ENCODE measurements around the gene TAF9. TPM values are rescaled to one million over a fixed set of nuclear protein-coding genes. Genes with fewer than 3 reads are reported as not detected.

Gene TAF9
- total and polyA plus RNA-seq, 2 of the 13 experiments (the other 11 are each of a cell fraction or from before 2014, with no cell fraction given): 113 to 218 TPM

DNA sequence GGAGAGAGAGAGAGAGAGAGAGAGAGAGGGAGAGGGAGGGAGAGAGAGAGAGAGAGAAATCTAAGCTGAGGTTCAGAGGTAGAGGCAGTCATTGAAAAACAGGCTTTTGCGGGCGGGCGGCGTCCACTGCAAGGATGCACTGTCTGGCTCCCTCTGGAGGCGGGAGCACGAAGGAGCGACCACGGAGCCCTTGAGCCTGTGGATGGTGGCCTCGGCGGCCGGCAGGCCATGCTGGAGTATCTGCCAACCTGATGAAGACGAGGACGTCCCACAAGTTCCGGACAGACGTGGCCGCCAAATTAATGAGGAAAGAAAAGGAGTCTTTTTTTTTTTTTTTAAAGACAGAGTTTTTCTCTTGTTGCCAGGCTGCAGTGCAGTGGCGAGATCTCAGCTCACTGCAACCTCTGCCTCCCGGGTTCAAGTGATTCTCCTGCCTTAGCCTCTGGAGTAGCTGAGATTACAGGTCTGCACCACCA is 34.5 kb downstream of the TAF9 start (continued):
- TF ChIP-seq KDM5B (CRISPR knock-in tag; IDR thresholded peaks at IDR 0.05; ENCODE audit: borderline replicate concordance) (peak; percentile 47; the same call in 1 of the 2 replicates), RAD51 (IDR thresholded peaks at IDR 0.05; ENCODE audit: borderline replicate concordance) (no peak), ZNF768 (CRISPR knock-in tag; IDR thresholded peaks at IDR 0.05) (peak; percentile 47; the same call in 1 of the 2 replicates), ZNF367 (CRISPR knock-in tag; IDR thresholded peaks at IDR 0.05; ENCODE audit: borderline replicate concordance) (no peak), ZMAT3 (CRISPR knock-in tag; conservative IDR thresholded peaks at IDR 0.05) (no peak), RBM39 (IDR thresholded peaks at IDR 0.05; ENCODE audit: low read depth, low read length, poor library complexity, severe bottlenecking) (peak; percentile 82), XRCC5 (optimal IDR thresholded peaks at IDR 0.05; ENCODE audit: low read length) (peak; percentile 75), ZKSCAN5 (CRISPR knock-in tag; IDR thresholded peaks at IDR 0.05) (no peak), CC2D1A (CRISPR knock-in tag; IDR thresholded peaks at IDR 0.05) (no peak), SETDB1 (CRISPR knock-in tag; IDR thresholded peaks at IDR 0.05; ENCODE audit: borderline replicate concordance) (no peak), TMF1 (CRISPR knock-in tag; IDR thresholded peaks at IDR 0.05; ENCODE audit: low read depth) (no peak), SCMH1 (CRISPR knock-in tag; IDR thresholded peaks at IDR 0.05; ENCODE audit: borderline replicate concordance) (no peak), ZNF10 (CRISPR knock-in tag; IDR thresholded peaks at IDR 0.05; ENCODE audit: borderline replicate concordance, low read depth) (no peak), YY1 (IDR thresholded peaks at IDR 0.05; ENCODE audit: insufficient read depth, insufficient replicate concordance, low read depth, low read length) (peak; percentile 65), IRF2 (CRISPR knock-in tag; IDR thresholded peaks at IDR 0.05) (peak; percentile 59; the same call in 1 of the 2 replicates), FLYWCH1 (CRISPR knock-in tag; IDR thresholded peaks at IDR 0.05) (no peak), FOXK1 (CRISPR knock-in tag; IDR thresholded peaks at IDR 0.05; ENCODE audit: borderline replicate concordance, low read depth) (no peak), SMARCE1 (IDR thresholded peaks at IDR 0.05; ENCODE audit: borderline replicate concordance) (no peak), CEBPG (CRISPR knock-in tag; IDR thresholded peaks at IDR 0.05) (no peak), AHR (CRISPR knock-in tag; IDR thresholded peaks at IDR 0.05) (no peak), ZNF670 (CRISPR knock-in tag; IDR thresholded peaks at IDR 0.05; ENCODE audit: borderline replicate concordance) (no peak), KMT2A (CRISPR knock-in tag; IDR thresholded peaks at IDR 0.05) (0 out of 2 replicates have a peak, but pooled peaks have one; percentile 45), SOX6 (IDR thresholded peaks at IDR 0.05) (no peak), SOX6 (CRISPR knock-in tag; IDR thresholded peaks at IDR 0.05) (peak; percentile 47; the same call in 1 of the 2 replicates), GATAD2A (CRISPR knock-in tag; IDR thresholded peaks at IDR 0.05) (peak; percentile 33; the same call in 1 of the 2 replicates), KAT8 (CRISPR knock-in tag; IDR thresholded peaks at IDR 0.05) (peak; percentile 41; the same call in 1 of the 2 replicates), PAF1 (CRISPR knock-in tag; IDR thresholded peaks at IDR 0.05) (no peak), PCBP1 (IDR thresholded peaks at IDR 0.05; ENCODE audit: borderline replicate concordance, low read depth, low read length) (0 out of 2 replicates have a peak, but pooled peaks have one; percentile 61)
- TF ChIP-seq, protein P1, sequence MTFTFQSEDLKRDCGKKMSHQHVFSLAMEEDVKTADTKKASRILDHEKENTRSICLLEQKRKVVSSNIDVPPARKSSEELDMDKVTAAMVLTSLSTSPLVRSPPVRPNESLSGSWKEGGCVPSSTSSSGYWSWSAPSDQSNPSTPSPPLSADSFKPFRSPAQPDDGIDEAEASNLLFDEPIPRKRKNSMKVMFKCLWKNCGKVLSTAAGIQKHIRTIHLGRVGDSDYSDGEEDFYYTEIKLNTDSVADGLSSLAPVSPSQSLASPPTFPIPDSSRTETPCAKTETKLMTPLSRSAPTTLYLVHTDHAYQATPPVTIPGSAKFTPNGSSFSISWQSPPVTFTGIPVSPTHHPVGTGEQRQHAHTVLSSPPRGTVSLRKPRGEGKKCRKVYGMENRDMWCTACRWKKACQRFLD (CRISPR knock-in tag; IDR thresholded peaks at IDR 0.05; ENCODE audit: borderline replicate concordance): no peak
- TF ChIP-seq, protein P2, sequence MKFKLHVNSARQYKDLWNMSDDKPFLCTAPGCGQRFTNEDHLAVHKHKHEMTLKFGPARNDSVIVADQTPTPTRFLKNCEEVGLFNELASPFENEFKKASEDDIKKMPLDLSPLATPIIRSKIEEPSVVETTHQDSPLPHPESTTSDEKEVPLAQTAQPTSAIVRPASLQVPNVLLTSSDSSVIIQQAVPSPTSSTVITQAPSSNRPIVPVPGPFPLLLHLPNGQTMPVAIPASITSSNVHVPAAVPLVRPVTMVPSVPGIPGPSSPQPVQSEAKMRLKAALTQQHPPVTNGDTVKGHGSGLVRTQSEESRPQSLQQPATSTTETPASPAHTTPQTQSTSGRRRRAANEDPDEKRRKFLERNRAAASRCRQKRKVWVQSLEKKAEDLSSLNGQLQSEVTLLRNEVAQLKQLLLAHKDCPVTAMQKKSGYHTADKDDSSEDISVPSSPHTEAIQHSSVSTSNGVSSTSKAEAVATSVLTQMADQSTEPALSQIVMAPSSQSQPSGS (CRISPR knock-in tag; IDR thresholded peaks at IDR 0.05): no peak
- TF ChIP-seq, protein P3, sequence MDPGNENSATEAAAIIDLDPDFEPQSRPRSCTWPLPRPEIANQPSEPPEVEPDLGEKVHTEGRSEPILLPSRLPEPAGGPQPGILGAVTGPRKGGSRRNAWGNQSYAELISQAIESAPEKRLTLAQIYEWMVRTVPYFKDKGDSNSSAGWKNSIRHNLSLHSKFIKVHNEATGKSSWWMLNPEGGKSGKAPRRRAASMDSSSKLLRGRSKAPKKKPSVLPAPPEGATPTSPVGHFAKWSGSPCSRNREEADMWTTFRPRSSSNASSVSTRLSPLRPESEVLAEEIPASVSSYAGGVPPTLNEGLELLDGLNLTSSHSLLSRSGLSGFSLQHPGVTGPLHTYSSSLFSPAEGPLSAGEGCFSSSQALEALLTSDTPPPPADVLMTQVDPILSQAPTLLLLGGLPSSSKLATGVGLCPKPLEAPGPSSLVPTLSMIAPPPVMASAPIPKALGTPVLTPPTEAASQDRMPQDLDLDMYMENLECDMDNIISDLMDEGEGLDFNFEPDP (CRISPR knock-in tag; conservative IDR thresholded peaks at IDR 0.05): no peak
